H9 (cell line): ENCODE measurements around the gene ENTPD6. TPM values are rescaled to one million over a fixed set of nuclear protein-coding genes. Genes with fewer than 3 reads are reported as not detected.
"Not testable (repeated sequence)": the region's sequence is repeated elsewhere in the genome, so short reads cannot be mapped to it uniquely, and the experiment has no call there.

Source experiments
- DNase-seq: peaks from one replicate; pipeline ENCODE4 v3.0.0-alpha.2; 2017
- H2AFZ ChIP-seq: one replicate; pipeline ENCODE4 v1.6.1; 2013; ENCODE audit warnings: mild to moderate bottlenecking, low read length, control low read depth, moderate library complexity
- H2AK5ac ChIP-seq: 2 replicates; pipeline ENCODE4 v1.6.1; 2013; ENCODE audit warnings: low read length, control low read depth, mixed read lengths; ENCODE audit not compliant: insufficient read length
- H2BK120ac ChIP-seq: one replicate; pipeline ENCODE4 v1.6.1; 2013; ENCODE audit warnings: low read depth, mild to moderate bottlenecking, low read length, control low read depth, inconsistent platforms; ENCODE audit not compliant: poor library complexity, severe bottlenecking
- H2BK12ac ChIP-seq: 2 replicates; pipeline ENCODE4 v1.6.1; 2013; ENCODE audit warnings: low read length, control low read depth, mixed read lengths, low read depth; ENCODE audit not compliant: insufficient read length
- H2BK15ac ChIP-seq: 2 replicates; pipeline ENCODE4 v1.6.1; 2013; ENCODE audit warnings: low read depth, low read length, control low read depth
- H2BK20ac ChIP-seq: one replicate; pipeline ENCODE4 v1.6.1; 2013; ENCODE audit warnings: low read depth, mild to moderate bottlenecking, low read length, control low read depth, inconsistent platforms; ENCODE audit not compliant: poor library complexity, severe bottlenecking
- H2BK5ac ChIP-seq: 2 replicates; pipeline ENCODE4 v1.6.1; 2013; ENCODE audit warnings: low read length, control low read depth, mixed read lengths; ENCODE audit not compliant: insufficient read length
- H3K14ac ChIP-seq: 2 replicates; pipeline ENCODE4 v1.6.1; 2013; ENCODE audit warnings: low read length, control low read depth; ENCODE audit not compliant: insufficient read depth
- H3K18ac ChIP-seq: 2 replicates; pipeline ENCODE4 v1.6.1; 2013; ENCODE audit warnings: low read depth, mild to moderate bottlenecking, mixed read lengths, low read length, control low read depth; ENCODE audit not compliant: insufficient read length
- H3K23ac ChIP-seq: 2 replicates; pipeline ENCODE4 v1.6.1; 2013; ENCODE audit warnings: low read length, control low read depth, mixed read lengths, low read depth; ENCODE audit not compliant: insufficient read length
- H3K23me2 ChIP-seq: 2 replicates; pipeline ENCODE4 v1.6.1; 2013; ENCODE audit warnings: low read depth, mild to moderate bottlenecking, mixed read lengths, low read length, control low read depth; ENCODE audit not compliant: insufficient read length, poor library complexity, severe bottlenecking
- H3K27ac ChIP-seq: 2 replicates; pipeline ENCODE4 v1.5.1; 2013; ENCODE audit warnings: low read length, control low read depth, mixed read lengths, low read depth; ENCODE audit not compliant: insufficient read length
- H3K27me3 ChIP-seq: 2 replicates; pipeline ENCODE4 v1.6.1; 2013; ENCODE audit warnings: low read length, control low read depth, inconsistent platforms; ENCODE audit not compliant: insufficient read depth
- H3K4ac ChIP-seq: 2 replicates; pipeline ENCODE4 v1.6.1; 2013; ENCODE audit warnings: low read depth, mild to moderate bottlenecking, control low read depth, inconsistent platforms, low read length, moderate library complexity
- H3K4me1 ChIP-seq: 2 replicates; pipeline ENCODE4 v1.6.1; 2013; ENCODE audit warnings: low read length, control low read depth, inconsistent platforms; ENCODE audit not compliant: insufficient read depth
- H3K4me2 ChIP-seq: 2 replicates; pipeline ENCODE4 v1.6.1; 2013; ENCODE audit warnings: low read length, control low read depth, mixed read lengths; ENCODE audit not compliant: insufficient read length, insufficient read depth
- H3K56ac ChIP-seq: 2 replicates; pipeline ENCODE4 v1.6.1; 2013; ENCODE audit warnings: low read depth, mild to moderate bottlenecking, mixed read lengths, low read length, control low read depth; ENCODE audit not compliant: insufficient read length
- H3K79me1 ChIP-seq: 2 replicates; pipeline ENCODE4 v1.6.1; 2013; ENCODE audit warnings: low read depth, mild to moderate bottlenecking, moderate library complexity, low read length, control low read depth, inconsistent platforms; ENCODE audit not compliant: insufficient read depth, poor library complexity, severe bottlenecking
- H3K79me2 ChIP-seq: 2 replicates; pipeline ENCODE4 v1.6.1; 2013; ENCODE audit warnings: low read length, control low read depth, inconsistent platforms; ENCODE audit not compliant: insufficient read depth
- H3K9ac ChIP-seq: 2 replicates; pipeline ENCODE4 v1.6.1; 2013; ENCODE audit warnings: low read length, control low read depth, mixed read lengths; ENCODE audit not compliant: insufficient read length; ENCODE audit errors: extremely low read depth
- H3K9me3 ChIP-seq: one replicate; pipeline ENCODE4 v1.6.1; 2013; ENCODE audit warnings: low read depth, low read length, inconsistent platforms; ENCODE audit not compliant: control insufficient read depth
- H3T11ph ChIP-seq: one replicate; pipeline ENCODE4 v1.6.1; 2013; ENCODE audit warnings: mild to moderate bottlenecking, low read length, control low read depth, inconsistent platforms
- H4K20me1 ChIP-seq: one replicate; pipeline ENCODE4 v1.6.1; 2013; ENCODE audit not compliant: control insufficient read depth, insufficient read length, insufficient read depth
- H4K5ac ChIP-seq: 2 replicates; pipeline ENCODE4 v1.6.1; 2013; ENCODE audit warnings: low read depth, mild to moderate bottlenecking, mixed read lengths, low read length, control low read depth; ENCODE audit not compliant: insufficient read length
- H4K8ac ChIP-seq: replicated peaks from 2 replicates; pipeline ENCODE4 v1.6.1; 2013; ENCODE audit warnings: low read length, control low read depth, mixed read lengths, low read depth; ENCODE audit not compliant: insufficient read length
- H4K91ac ChIP-seq: 2 replicates; pipeline ENCODE4 v1.6.1; 2013; ENCODE audit warnings: low read depth, mild to moderate bottlenecking, moderate library complexity, mixed read lengths, low read length, control low read depth; ENCODE audit not compliant: insufficient read length
- H3K27ac Mint-ChIP-seq, 3 experiments: 2 replicates in 2 of 3; 3 replicates in 1 of 3; pipeline ENCODE4 v1.8.0; 2020 to 2021; ENCODE audit warnings: mixed read lengths in 3 of 3, mild to moderate bottlenecking in 1 of 3, moderate library complexity in 1 of 3
- H3K27me3 Mint-ChIP-seq: 2 replicates; pipeline ENCODE4 v1.8.0; 2021; ENCODE audit warnings: low read depth, mild to moderate bottlenecking, moderate library complexity, mixed read lengths
- H3K36me3 Mint-ChIP-seq, 3 experiments: 2 replicates in 2 of 3; 3 replicates in 1 of 3; pipeline ENCODE4 v1.8.0; 2020 to 2021; ENCODE audit warnings: low read depth in 3 of 3, mixed read lengths in 3 of 3; ENCODE audit not compliant: insufficient read depth in 1 of 3
- H3K4me1 Mint-ChIP-seq, 2 experiments: 2 replicates each; pipeline ENCODE4 v1.8.0; 2020; ENCODE audit warnings: mixed read lengths in 2 of 2
- H3K4me3 Mint-ChIP-seq, 2 experiments: 2 replicates in 1 of 2; 3 replicates in 1 of 2; pipeline ENCODE4 v1.8.0; 2020 to 2021; ENCODE audit warnings: mild to moderate bottlenecking in 2 of 2, mixed read lengths in 2 of 2, moderate library complexity in 1 of 2
- H3K9me3 Mint-ChIP-seq, 2 experiments: 2 replicates in 1 of 2; 3 replicates in 1 of 2; pipeline ENCODE4 v1.8.0; 2020; ENCODE audit warnings: mild to moderate bottlenecking in 2 of 2, mixed read lengths in 2 of 2, moderate library complexity in 1 of 2
- WGBS: extraction: QIAGEN DNeasy Blood & Tissue Kit; methylation state at CpG from one replicate; pipeline ENCODE4 v1.1.7; 2013; ENCODE audit warnings: missing lambda C conversion rate, low lambda C conversion rate, mixed read lengths; ENCODE audit not compliant: insufficient read length; ENCODE audit errors: extremely low coverage; 5-methylcytosine and 5-hydroxymethylcytosine counted together
- total RNA-seq: library from RNA; stranded (reverse); gene quantifications from 2 replicates; pipeline ENCODE4 v1.2.1, GENCODE V29; 2021

ENTPD6 gene
- total RNA-seq, 1 experiment from 2014 or later = 57.4 TPM

DNA sequence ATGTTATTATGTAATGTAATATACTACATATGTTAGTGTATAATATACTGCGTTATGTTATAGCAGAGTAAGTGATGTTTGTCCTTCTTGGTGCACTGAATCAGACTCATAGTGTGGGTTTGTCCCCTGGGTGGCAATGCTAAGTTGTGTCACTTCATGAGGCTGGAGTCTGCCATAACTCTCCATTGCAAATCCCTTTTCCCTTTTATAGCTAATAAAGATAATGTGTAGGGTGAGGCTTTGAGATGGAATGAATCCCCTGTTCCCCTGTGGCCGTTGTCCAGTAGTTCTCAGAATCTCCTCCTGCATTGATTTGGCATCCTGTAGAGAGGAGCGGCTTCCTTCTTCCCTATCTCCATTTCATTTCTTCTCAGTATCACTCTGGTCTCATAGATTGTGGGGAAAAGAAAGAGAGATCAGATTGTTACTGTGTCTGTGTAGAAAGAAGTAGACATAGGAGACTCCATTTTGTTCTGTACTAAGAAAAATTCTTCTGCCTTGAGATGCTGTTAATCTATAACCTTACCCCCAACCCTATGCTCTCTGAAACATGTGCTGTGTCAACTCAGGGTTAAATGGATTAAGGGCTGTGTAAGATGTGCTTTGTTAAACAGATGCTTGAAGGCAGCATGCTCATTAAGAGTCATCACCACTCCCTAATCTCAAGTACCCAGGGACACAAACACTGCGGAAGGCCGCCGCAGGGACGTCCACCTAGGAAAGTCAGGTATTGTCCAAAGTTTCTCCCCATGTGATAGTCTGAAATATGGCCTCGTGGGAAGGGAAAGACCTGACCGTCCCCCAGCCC is 45.5 kb downstream of the ENTPD6 start:
- not testable (repeated sequence) for H3K9me3 Mint-ChIP-seq, H2BK5ac ChIP-seq, H3K23ac ChIP-seq, H2BK20ac ChIP-seq, H2AFZ ChIP-seq, H3K56ac ChIP-seq, H3K23me2 ChIP-seq, H3K4ac ChIP-seq, H2BK15ac ChIP-seq, H3K27me3 Mint-ChIP-seq, H4K8ac ChIP-seq, H4K5ac ChIP-seq, H3K79me1 ChIP-seq, H4K91ac ChIP-seq, H2BK120ac ChIP-seq, H2AK5ac ChIP-seq, H3K9me3 ChIP-seq, H3K36me3 Mint-ChIP-seq, H2BK12ac ChIP-seq, H3T11ph ChIP-seq, H3K27ac ChIP-seq, H3K18ac ChIP-seq, H4K20me1 ChIP-seq, H3K27me3 ChIP-seq, H3K4me2 ChIP-seq, H3K9ac ChIP-seq, H3K14ac ChIP-seq, H3K4me1 ChIP-seq, DNase-seq, H3K79me2 ChIP-seq, H3K4me3 Mint-ChIP-seq
- H3K4me1 Mint-ChIP-seq = peaks cover 25 to 28% of the 10 kb centered on the region in 2 experiments
- no CpG with 5 or more reads among the region's 9 CpGs for WGBS
- peak overlapping the region in 2 of 3 experiments; percentile 28 to 34; a peak in 1 of 7 replicates for H3K27ac Mint-ChIP-seq

- H3K4me3 Mint-ChIP-seq, H2AK5ac ChIP-seq, H3K4me2 ChIP-seq, H2BK20ac ChIP-seq, H3K23ac ChIP-seq, H3K56ac ChIP-seq, H3K79me2 ChIP-seq, H3K4ac ChIP-seq, H3T11ph ChIP-seq, H3K9me3 Mint-ChIP-seq, H3K14ac ChIP-seq, H3K9me3 ChIP-seq, H3K4me1 ChIP-seq, H2AFZ ChIP-seq, H4K20me1 ChIP-seq, H3K23me2 ChIP-seq, H3K18ac ChIP-seq, H3K79me1 ChIP-seq, H3K27me3 ChIP-seq, H2BK15ac ChIP-seq, H4K8ac ChIP-seq, H2BK120ac ChIP-seq, H3K36me3 Mint-ChIP-seq, H3K9ac ChIP-seq, H4K91ac ChIP-seq, H3K27ac ChIP-seq, H2BK5ac ChIP-seq, H4K5ac ChIP-seq, H2BK12ac ChIP-seq: not testable (repeated sequence)
- Mint-ChIP-seq H3K27me3 (peaks cover 11% of the 10 kb centered on the region), H3K27ac (peak overlapping the region in 2 of 3 experiments; percentile 34 to 53; a peak in 3 of 7 replicates), H3K4me1 (peaks cover 29 to 34% of the 10 kb centered on the region in 2 experiments)
- WGBS = no CpG with 5 or more reads among the region's 4 CpGs
- peak; percentile 15 for DNase-seq
Observed at GRCh38 chr20:25241659-25241955, 46.1 kb downstream of the ENTPD6 start.
